GM06990 (cell line): ENCODE results near the gene ZNHIT3.

Source experiments
- DNase-seq: peaks from one replicate; pipeline ENCODE4 v3.0.0-alpha.2; 2011; ENCODE audit not compliant: insufficient read length; ENCODE audit errors: extremely low read depth
- H3K27me3 ChIP-seq: replicated peaks from 2 replicates; pipeline ENCODE4 v1.6.0; 2011; ENCODE audit warnings: low read length; ENCODE audit not compliant: control insufficient read depth, insufficient read depth
- H3K36me3 ChIP-seq: 2 replicates; pipeline ENCODE4 v1.5.1; 2011; ENCODE audit warnings: low read length; ENCODE audit not compliant: control insufficient read depth, insufficient read depth
- H3K4me3 ChIP-seq: replicated peaks from 2 replicates; pipeline ENCODE4 v1.5.1; 2011; ENCODE audit warnings: low read depth, mild to moderate bottlenecking, control low read depth, low read length
- TF ChIP-seq, protein P1 (sequence below): IDR thresholded peaks from 2 replicates; pipeline ENCODE4 v1.5.1; 2011; ENCODE audit warnings: low read length, control low read depth, mild to moderate bottlenecking, inconsistent platforms; ENCODE audit not compliant: insufficient read depth, poor library complexity, severe bottlenecking

ZNHIT3 gene

DNA sequence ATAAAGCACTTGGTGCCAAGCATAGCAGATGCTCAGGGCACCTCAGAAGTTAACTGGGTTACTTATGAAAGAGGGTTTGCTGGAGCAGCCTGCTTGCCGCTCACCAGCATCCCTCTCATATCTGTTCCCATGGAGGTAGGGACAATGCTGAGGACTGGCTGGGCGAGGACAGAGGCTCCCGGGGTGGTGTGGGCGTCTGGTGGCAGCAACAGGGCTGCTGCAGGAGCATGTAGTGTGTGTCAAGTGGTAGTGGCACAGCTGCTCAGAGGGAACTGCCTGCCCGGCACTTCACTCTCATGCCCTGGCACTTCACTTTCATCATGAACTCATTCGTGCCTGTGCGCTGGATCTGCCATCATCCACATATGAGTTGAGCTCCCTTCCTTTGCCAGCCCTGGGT lies 26.9 kb upstream of the ZNHIT3 start:
- no peak for DNase-seq
- Histone ChIP-seq H3K36me3 (no peaks in the 10 kb centered on the region), H3K27me3 (peaks cover 3% of the 10 kb centered on the region)

DNA sequence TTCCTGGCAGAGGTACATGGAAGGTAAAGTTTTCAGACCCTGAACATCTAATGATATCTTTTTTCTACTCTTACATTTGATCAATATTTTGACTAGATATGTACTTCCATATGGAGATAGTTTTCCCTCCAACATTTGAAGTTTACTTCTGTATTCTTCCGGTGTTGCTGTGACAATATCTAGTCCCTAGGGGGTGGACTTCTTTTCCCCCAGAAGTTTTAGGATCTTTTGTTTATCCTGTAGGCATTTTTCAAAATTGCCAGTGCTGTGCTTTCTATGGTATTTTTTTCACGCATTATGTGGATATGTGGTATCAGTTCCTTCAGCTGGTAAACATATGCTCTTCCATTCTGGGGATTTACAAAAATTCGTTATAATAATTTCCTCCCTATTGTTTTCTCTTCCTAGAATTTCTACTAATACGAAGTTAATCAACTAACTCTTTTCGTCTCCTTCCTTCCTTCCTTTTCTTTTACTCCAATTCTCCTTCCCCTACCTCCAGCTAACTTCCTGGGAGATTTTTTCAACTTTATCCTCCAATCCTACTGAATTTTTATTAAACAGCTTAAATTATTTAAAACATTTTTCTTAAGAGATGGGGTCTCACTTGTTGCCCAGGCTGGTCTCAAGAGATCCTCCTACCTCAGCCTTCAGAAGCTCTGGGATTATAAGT lies 26.1 kb upstream of the ZNHIT3 start:
- TF ChIP-seq, protein P1, sequence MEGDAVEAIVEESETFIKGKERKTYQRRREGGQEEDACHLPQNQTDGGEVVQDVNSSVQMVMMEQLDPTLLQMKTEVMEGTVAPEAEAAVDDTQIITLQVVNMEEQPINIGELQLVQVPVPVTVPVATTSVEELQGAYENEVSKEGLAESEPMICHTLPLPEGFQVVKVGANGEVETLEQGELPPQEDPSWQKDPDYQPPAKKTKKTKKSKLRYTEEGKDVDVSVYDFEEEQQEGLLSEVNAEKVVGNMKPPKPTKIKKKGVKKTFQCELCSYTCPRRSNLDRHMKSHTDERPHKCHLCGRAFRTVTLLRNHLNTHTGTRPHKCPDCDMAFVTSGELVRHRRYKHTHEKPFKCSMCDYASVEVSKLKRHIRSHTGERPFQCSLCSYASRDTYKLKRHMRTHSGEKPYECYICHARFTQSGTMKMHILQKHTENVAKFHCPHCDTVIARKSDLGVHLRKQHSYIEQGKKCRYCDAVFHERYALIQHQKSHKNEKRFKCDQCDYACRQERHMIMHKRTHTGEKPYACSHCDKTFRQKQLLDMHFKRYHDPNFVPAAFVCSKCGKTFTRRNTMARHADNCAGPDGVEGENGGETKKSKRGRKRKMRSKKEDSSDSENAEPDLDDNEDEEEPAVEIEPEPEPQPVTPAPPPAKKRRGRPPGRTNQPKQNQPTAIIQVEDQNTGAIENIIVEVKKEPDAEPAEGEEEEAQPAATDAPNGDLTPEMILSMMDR: no peak
- DNase-seq: no peak
- Histone ChIP-seq H3K36me3 (no peaks in the 10 kb centered on the region), H3K27me3 (peaks cover 3% of the 10 kb centered on the region), H3K4me3 (no peak overlapping the region)

More for the DNA sequence above, 26.9 kb upstream of the ZNHIT3 start:
- TF ChIP-seq, protein P1: no peak
- no peak overlapping the region for H3K4me3 ChIP-seq

DNA sequence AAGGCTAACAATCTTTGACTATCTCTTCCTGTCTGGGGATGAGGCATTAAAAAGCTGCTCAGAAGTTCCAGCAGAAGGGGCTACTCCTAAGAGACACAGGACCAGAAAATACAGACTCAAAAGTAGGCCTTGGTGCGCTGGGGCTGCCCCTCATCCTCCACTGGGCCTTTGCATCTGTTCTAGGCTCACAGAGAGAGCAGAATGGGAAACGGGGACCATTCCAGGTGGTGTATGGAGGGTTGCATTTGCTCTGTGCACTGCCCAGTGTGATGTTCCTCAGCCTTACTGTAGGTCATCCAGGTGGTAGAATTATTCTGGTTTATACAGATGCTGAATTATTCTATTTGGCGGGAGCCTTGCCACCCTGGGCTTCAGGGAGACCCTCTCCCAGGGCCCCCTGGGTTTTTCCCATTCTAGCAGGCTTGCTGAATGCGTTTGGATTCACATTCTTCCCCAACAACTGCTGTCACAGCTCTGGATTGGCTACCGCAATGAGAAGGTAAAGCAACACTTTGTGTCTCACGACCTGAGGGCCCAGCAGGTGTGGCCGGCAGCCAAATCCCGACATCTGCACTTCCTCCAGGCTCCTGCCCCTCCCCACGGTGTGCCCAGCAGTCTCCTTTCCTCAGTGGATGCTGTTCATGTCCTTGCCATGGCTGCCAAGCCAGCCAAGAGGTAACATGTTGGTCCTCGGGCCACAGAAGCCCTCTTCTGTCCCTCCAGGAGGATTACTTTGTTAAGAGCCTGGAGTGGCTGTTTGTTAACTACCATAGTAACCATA lies 25.0 kb upstream of the ZNHIT3 start:
- TF ChIP-seq, protein P1: no peak
- Histone ChIP-seq H3K27me3 (peaks cover 3% of the 10 kb centered on the region), H3K36me3 (no peaks in the 10 kb centered on the region), H3K4me3 (no peak overlapping the region)
- no peak for DNase-seq

DNA sequence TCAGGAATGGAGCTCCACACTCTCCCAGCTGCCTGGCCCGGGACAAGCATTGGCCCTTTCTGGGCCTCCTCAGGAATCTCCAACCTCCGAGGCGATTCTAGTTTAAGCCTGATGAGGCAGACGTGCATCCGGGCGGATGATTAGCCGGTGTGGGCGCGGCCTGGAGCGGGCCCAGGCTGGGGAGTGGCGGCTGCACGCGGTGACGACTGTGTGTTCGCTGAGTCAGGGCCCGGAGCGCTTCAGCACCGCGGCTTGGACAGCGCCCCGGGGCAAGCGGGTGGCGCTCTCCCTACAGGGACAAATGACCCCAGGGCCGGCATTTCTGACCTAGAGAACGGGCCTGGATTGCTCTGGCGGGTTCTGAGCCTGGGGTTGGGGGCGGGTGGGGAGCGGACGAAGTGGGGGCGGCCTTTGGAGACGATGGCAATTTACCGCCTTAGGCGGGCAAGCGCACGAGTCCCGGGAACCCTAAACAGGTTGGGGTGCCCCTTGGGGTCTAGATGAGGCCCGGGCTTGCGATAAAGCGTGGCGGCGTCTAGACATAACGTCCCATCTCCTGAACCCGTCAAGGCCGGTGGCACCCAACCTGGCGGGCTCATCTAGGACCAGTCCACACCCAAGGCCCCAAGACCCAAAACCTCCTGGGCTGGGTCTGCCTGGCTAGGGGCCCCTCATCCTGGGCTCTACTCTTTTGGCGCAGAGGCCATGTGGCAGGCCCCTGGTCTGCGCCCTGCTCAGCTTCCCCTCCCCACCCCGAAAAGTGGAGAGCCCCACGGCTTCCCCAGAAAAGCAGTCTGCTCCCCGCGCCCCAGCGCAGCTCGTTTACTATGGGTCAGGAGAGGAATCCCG lies 22.3 kb upstream of the ZNHIT3 start:
- DNase-seq: peak; percentile 48
- H3K36me3 ChIP-seq: no peaks in the 10 kb centered on the region
- H3K4me3 ChIP-seq: no peak overlapping the region
- TF ChIP-seq, protein P1: no peak
- H3K27me3 ChIP-seq: peaks cover 5% of the 10 kb centered on the region

DNA sequence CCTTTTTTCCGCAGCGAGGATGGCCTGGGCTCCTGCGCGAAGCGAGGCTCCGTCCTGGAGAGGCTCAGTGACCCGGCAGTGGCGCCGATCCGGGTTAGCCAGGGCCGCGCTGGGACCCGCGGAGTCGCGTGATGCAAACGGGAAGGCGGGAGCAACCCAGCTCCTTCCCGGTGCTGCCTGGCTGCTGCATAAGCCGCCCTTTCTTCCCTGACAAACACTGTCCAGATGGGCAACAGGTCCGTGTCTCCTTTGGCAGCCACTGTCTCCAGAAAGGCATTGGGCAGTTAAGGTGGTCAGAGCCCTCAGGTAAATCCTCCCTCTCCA lies 21.8 kb upstream of the ZNHIT3 start:
- Histone ChIP-seq H3K4me3 (no peak overlapping the region), H3K27me3 (peaks cover 3% of the 10 kb centered on the region), H3K36me3 (no peaks in the 10 kb centered on the region)
- DNase-seq: no peak
- TF ChIP-seq, protein P1: no peak
